HCT116 (cell line): ENCODE data around the gene PRSS27. TPM values are rescaled to one million over a fixed set of nuclear protein-coding genes. Genes with fewer than 3 reads are reported as not detected.

Source experiments
- ATAC-seq: fragments of 200-7000 bp; cut with Tn5 transposase; 2 replicates; pipeline ENCODE4 v1.9.1; 2020; ENCODE audit warnings: mild to moderate bottlenecking, moderate library complexity
- BruUV-seq: library from RNA; stranded (reverse); fragments of 400-500 nt; replicated peaks from 2 replicates; lab custom pipeline; 2021; lab: Mats Ljungman, UMichigan
- CTCF ChIA-PET: fragments of 300-600 bp; sonication (Branson Sonifier 250); formaldehyde crosslinking; loops from one replicate; lab custom pipeline; 2021; ENCODE audit warnings: antibody characterized with exemption; lab: Charles Lee
- POLR2A ChIA-PET: fragments of 300-600, 350-600 bp; sonication (Branson Sonifier 250); formaldehyde crosslinking; loops from one replicate; lab custom pipeline; 2021; ENCODE audit warnings: antibody characterized with exemption; lab: Charles Lee
- RAD21 ChIA-PET, 2 experiments: fragments of 300-600 bp; sonication (Branson Sonifier 250); formaldehyde crosslinking; loops; one replicate each; lab custom pipeline; 2023; ENCODE audit warnings: low total read pairs in 2 of 2; ENCODE audit not compliant: uncharacterized antibody in 2 of 2, unreplicated experiment in 2 of 2, low non-redundant PET in 1 of 2; lab: Charles Lee
- DNase-seq: peaks from one replicate; pipeline ENCODE4 v3.0.0-alpha.2; 2010; ENCODE audit warnings: low read depth, low spot score
- H2AFZ ChIP-seq: fragments of 200-600 bp; shearing (Covaris generic), sonication (generic); 2 replicates; pipeline ENCODE4 v1.6.1; 2017; ENCODE audit warnings: low read depth, mixed run types, mixed read lengths, antibody characterized with exemption, low read length; ENCODE audit not compliant: poor library complexity, severe bottlenecking
- H3K27ac ChIP-seq: 2 replicates; pipeline ENCODE4 v1.5.1; 2012; ENCODE audit warnings: low read depth, low read length
- H3K27me3 ChIP-seq: fragments of 200-600 bp; sonication (generic); 2 replicates; pipeline ENCODE4 v1.6.1; 2016; ENCODE audit warnings: mixed run types, low read length, mixed read lengths; ENCODE audit not compliant: insufficient read depth
- H3K36me3 ChIP-seq, 2 experiments: fragments of 200-500 bp in 1 of 2; fragments of 200-600 bp in 1 of 2; sonication (Bioruptor generic) in 1 of 2; sonication (generic) in 1 of 2; 2 replicates each; pipeline versions ENCODE4 v1.5.1 to v1.6.1; 2014 to 2016; ENCODE audit warnings: low read length in 2 of 2, inconsistent platforms in 1 of 2, mixed read lengths in 1 of 2, mixed run types in 1 of 2; ENCODE audit not compliant: insufficient read depth in 2 of 2, control insufficient read depth in 1 of 2
- H3K4me1 ChIP-seq, 2 experiments: fragments of 200-600 bp in 1 of 2; sonication (generic) in 1 of 2; 2 replicates each; pipeline versions ENCODE4 v1.5.1 to v1.6.1; 2012 to 2017; ENCODE audit warnings: low read length in 2 of 2, inconsistent platforms in 1 of 2, mild to moderate bottlenecking in 1 of 2, mixed read lengths in 1 of 2, mixed run types in 1 of 2, moderate library complexity in 1 of 2; ENCODE audit not compliant: insufficient read depth in 2 of 2, control insufficient read depth in 1 of 2
- H3K4me2 ChIP-seq: fragments of 200-600 bp; sonication (generic); 2 replicates; pipeline ENCODE4 v1.6.1; 2017; ENCODE audit warnings: mixed run types, low read length, mixed read lengths
- H3K4me3 ChIP-seq, 2 experiments: fragments of 200-600 bp in 1 of 2; sonication (generic) in 1 of 2; replicated peaks in 1 of 2; 2 replicates each; pipeline ENCODE4 v1.5.1; 2011 to 2016; ENCODE audit warnings: low read length in 2 of 2, control low read depth in 1 of 2, low read depth in 1 of 2, mild to moderate bottlenecking in 1 of 2, mixed read lengths in 1 of 2, mixed run types in 1 of 2
- H3K79me2 ChIP-seq: fragments of 200-600 bp; sonication (generic); 2 replicates; pipeline ENCODE4 v1.6.1; 2017; ENCODE audit warnings: mild to moderate bottlenecking, mixed run types, low read length, moderate library complexity, mixed read lengths; ENCODE audit not compliant: insufficient read depth
- H3K9ac ChIP-seq: fragments of 200-600 bp; sonication (generic); 2 replicates; pipeline ENCODE4 v1.6.1; 2016; ENCODE audit warnings: low read length, mixed read lengths
- H3K9me2 ChIP-seq: fragments of 200-600 bp; sonication (generic), shearing (Covaris generic); 2 replicates; pipeline ENCODE4 v1.6.1; 2017; ENCODE audit warnings: mixed run types, mild to moderate bottlenecking, moderate library complexity; ENCODE audit not compliant: insufficient read depth
- H3K9me3 ChIP-seq, 2 experiments: fragments of 200-500 bp in 1 of 2; fragments of 200-600 bp in 1 of 2; sonication (Bioruptor generic) in 1 of 2; sonication (generic) in 1 of 2; 2 replicates each; pipeline ENCODE4 v1.6.1; 2014 to 2017; ENCODE audit warnings: low read length in 2 of 2, mixed read lengths in 2 of 2, inconsistent platforms in 1 of 2, low read depth in 1 of 2, mild to moderate bottlenecking in 1 of 2, mixed run types in 1 of 2, moderate library complexity in 1 of 2; ENCODE audit not compliant: control insufficient read depth in 1 of 2, insufficient read depth in 1 of 2
- H4K20me1 ChIP-seq: fragments of 200-600 bp; sonication (generic), shearing (Covaris generic); 2 replicates; pipeline ENCODE4 v1.6.1; 2017; ENCODE audit warnings: mixed run types, mild to moderate bottlenecking, moderate library complexity; ENCODE audit not compliant: insufficient read depth
- ATF3 ChIP-seq: IDR thresholded peaks from 2 replicates; pipeline ENCODE4 v1.6.1; 2012
- CBX3 ChIP-seq: IDR thresholded peaks from 2 replicates; pipeline ENCODE4 v1.6.1; 2012; ENCODE audit warnings: low read depth
- CEBPB ChIP-seq: IDR thresholded peaks from 2 replicates; pipeline ENCODE4 v1.6.1; 2012; ENCODE audit warnings: low read depth
- EGR1 ChIP-seq: IDR thresholded peaks from 2 replicates; pipeline ENCODE4 v1.6.1; 2012; ENCODE audit warnings: low read depth
- ELF1 ChIP-seq: IDR thresholded peaks from 2 replicates; pipeline ENCODE4 v1.6.1; 2012; ENCODE audit warnings: low read depth, borderline replicate concordance
- POLR2A ChIP-seq: IDR thresholded peaks from 2 replicates; pipeline ENCODE4 v1.7.0; 2011; ENCODE audit warnings: borderline replicate concordance; ENCODE audit not compliant: insufficient read depth, insufficient read length; ENCODE audit errors: extremely low read depth
- POLR2AphosphoS5 ChIP-seq: IDR thresholded peaks from 2 replicates; pipeline ENCODE4 v1.6.1; 2011; ENCODE audit warnings: mild to moderate bottlenecking, low read depth, low read length, moderate library complexity
- SIN3A ChIP-seq: IDR thresholded peaks from 2 replicates; pipeline ENCODE4 v1.6.1; 2012; ENCODE audit warnings: low read depth
- SP1 ChIP-seq: IDR thresholded peaks from 2 replicates; pipeline ENCODE4 v1.6.1; 2012; ENCODE audit warnings: low read depth
- SRF ChIP-seq: IDR thresholded peaks from 2 replicates; pipeline ENCODE4 v1.6.1; 2012; ENCODE audit warnings: low read depth
- TCF7L2 ChIP-seq: IDR thresholded peaks from 2 replicates; pipeline ENCODE4 v1.7.0; 2011; ENCODE audit warnings: borderline replicate concordance, inconsistent platforms; ENCODE audit not compliant: insufficient read depth, insufficient read length; ENCODE audit errors: extremely low read depth
- YY1 ChIP-seq: IDR thresholded peaks from 2 replicates; pipeline ENCODE4 v1.6.1; 2011; ENCODE audit warnings: low read length, low read depth, moderate library complexity, mild to moderate bottlenecking; ENCODE audit not compliant: insufficient replicate concordance; ENCODE audit errors: extremely low read depth
- ZFX ChIP-seq: fragments of 450-650 bp; IDR thresholded peaks from 2 replicates; pipeline ENCODE4 v1.6.1; 2017
- ZNF274 ChIP-seq: fragments of 200-500 bp; sonication (Bioruptor generic); IDR thresholded peaks from 2 replicates; pipeline ENCODE4 v1.6.1; 2014; ENCODE audit warnings: mild to moderate bottlenecking, low read depth, low read length, inconsistent platforms
- intact Hi-C: fragments of 100-400 bp; cut with micrococcal nuclease; formaldehyde crosslinking; loops from 2 replicates; pipeline ENCODE4 v1.10.0; 2022
- total RNA-seq: library from RNA; stranded (reverse); gene quantifications from one replicate; pipeline ENCODE4 v1.2.1, GENCODE V29; 2021; ENCODE audit not compliant: unreplicated experiment
- TF ChIP-seq, protein P1 (sequence below): IDR thresholded peaks from 2 replicates; pipeline ENCODE4 v1.6.1; 2011; ENCODE audit warnings: mild to moderate bottlenecking, low read length, moderate library complexity; ENCODE audit not compliant: insufficient replicate concordance; ENCODE audit errors: extremely low read depth
- TF ChIP-seq, protein P2 (sequence below), 3 experiments: fragments of 200-600 bp in 1 of 3; sonication (generic) in 1 of 3; IDR thresholded peaks in 2 of 3; conservative IDR thresholded peaks in 1 of 3; 2 replicates each; pipeline ENCODE4 v1.5.1; 2012 to 2017; ENCODE audit warnings: low read depth in 2 of 3, low read length in 2 of 3, antibody characterized with exemption in 1 of 3, borderline replicate concordance in 1 of 3, control low read depth in 1 of 3, mild to moderate bottlenecking in 1 of 3, mixed read lengths in 1 of 3, mixed run types in 1 of 3, moderate library complexity in 1 of 3; ENCODE audit not compliant: insufficient read depth in 1 of 3
- TF ChIP-seq, protein P3 (sequence below): IDR thresholded peaks from 2 replicates; pipeline ENCODE4 v1.6.1; 2012

The PRSS27 gene
- total RNA-seq, 1 experiment from 2014 or later, result 3.3 TPM

DNA sequence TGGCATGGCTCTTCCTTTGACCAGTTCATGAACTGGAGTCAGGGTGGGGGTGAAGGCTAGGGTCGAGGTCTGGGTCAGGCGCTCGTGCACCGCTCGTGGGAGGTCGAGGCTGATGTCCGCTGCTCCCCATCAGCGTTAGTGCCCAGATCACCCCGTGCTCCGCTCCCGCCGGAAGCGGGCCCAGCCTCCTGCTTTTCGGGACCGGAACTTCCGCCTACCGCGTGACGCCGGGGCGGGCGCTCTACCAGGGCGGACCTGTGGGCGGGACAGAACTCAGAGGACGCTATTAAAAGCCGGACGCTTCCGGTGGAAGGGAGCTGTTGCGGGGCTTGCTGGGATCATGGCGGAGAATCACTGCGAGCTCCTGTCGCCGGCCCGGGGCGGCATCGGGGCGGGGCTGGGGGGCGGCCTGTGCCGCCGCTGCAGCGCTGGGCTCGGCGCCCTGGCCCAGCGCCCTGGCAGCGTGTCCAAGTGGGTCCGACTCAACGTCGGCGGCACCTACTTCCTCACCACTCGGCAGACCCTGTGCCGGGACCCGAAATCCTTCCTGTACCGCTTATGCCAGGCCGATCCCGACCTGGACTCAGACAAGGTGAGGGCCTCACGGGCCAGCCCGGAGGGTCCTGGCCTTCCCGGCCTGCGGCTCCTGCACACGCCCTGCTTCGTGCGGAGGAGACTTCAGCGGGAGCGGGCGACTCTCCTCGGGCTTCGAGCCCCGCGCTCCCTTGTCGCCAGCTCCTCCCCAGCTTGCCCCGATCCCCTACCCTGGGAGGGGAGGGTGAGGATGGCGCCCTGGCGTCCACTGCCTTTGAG is 37.6 kb downstream of the PRSS27 start, which contains the start of gene KCTD5:
Gene KCTD5, plus strand, starts transcription at position 315 of the 813 bp plus-strand sequence. Its CDS starts 26 bp downstream, at position 341.
- Histone ChIP-seq H3K4me2 (peak within 1 kb of the TSS; percentile 66), H3K4me3 (peak within 1 kb of the TSS; percentile 83 to 99), H3K4me1 (peaks cover 8 to 35% of the 10 kb centered on the region in 2 experiments), H3K9me3 (no peaks in the 10 kb centered on the region), H3K79me2 (peaks cover 50% of the 10 kb centered on the region), H2AFZ (no peak within 1 kb of the TSS), H3K27me3 (no peaks in the 10 kb centered on the region), H3K27ac (peak within 1 kb of the TSS; percentile 86), H3K9me2 (no peaks in the 10 kb centered on the region), H3K9ac (peak within 1 kb of the TSS; percentile 73), H3K36me3 (no peaks in the 10 kb centered on the region), H4K20me1 (no peaks in the 10 kb centered on the region)
- ChIA-PET RAD21 (interaction anchor here in 1 of 2 experiments (0.6 kb wide), 1 partner anchor 70 kb away, joined by 3 read pairs; the partner anchor contains the start of gene SRRM2), CTCF (no interaction called here), POLR2A (interaction anchor here (0.6 to 1.4 kb wide), 7 partner anchors 9 to 186 kb away, joined by 3 to 8 read pairs (median 3); partner anchors contain the start of gene PRSS27)
- DNase-seq (peak; percentile 93), ATAC-seq (peak; percentile 87)
- TF ChIP-seq ELF1 (peak; percentile 88; the same call in 1 of the 2 replicates), ZNF274 (no peak), ATF3 (no peak), SIN3A (peak; percentile 83), YY1 (peak; percentile 94), CEBPB (no peak), EGR1 (peak; percentile 81), POLR2A (peak; percentile 92), SP1 (peak; percentile 96), CBX3 (peak; percentile 99), SRF (peak; percentile 90), POLR2AphosphoS5 (no peak; the same call in none of the 2 replicates), TCF7L2 (peak; percentile 51), ZFX (peak; percentile 77)
- TF ChIP-seq, protein P1, sequence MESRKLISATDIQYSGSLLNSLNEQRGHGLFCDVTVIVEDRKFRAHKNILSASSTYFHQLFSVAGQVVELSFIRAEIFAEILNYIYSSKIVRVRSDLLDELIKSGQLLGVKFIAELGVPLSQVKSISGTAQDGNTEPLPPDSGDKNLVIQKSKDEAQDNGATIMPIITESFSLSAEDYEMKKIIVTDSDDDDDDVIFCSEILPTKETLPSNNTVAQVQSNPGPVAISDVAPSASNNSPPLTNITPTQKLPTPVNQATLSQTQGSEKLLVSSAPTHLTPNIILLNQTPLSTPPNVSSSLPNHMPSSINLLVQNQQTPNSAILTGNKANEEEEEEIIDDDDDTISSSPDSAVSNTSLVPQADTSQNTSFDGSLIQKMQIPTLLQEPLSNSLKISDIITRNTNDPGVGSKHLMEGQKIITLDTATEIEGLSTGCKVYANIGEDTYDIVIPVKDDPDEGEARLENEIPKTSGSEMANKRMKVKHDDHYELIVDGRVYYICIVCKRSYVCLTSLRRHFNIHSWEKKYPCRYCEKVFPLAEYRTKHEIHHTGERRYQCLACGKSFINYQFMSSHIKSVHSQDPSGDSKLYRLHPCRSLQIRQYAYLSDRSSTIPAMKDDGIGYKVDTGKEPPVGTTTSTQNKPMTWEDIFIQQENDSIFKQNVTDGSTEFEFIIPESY, result peak; percentile 26
- TF ChIP-seq, protein P2, sequence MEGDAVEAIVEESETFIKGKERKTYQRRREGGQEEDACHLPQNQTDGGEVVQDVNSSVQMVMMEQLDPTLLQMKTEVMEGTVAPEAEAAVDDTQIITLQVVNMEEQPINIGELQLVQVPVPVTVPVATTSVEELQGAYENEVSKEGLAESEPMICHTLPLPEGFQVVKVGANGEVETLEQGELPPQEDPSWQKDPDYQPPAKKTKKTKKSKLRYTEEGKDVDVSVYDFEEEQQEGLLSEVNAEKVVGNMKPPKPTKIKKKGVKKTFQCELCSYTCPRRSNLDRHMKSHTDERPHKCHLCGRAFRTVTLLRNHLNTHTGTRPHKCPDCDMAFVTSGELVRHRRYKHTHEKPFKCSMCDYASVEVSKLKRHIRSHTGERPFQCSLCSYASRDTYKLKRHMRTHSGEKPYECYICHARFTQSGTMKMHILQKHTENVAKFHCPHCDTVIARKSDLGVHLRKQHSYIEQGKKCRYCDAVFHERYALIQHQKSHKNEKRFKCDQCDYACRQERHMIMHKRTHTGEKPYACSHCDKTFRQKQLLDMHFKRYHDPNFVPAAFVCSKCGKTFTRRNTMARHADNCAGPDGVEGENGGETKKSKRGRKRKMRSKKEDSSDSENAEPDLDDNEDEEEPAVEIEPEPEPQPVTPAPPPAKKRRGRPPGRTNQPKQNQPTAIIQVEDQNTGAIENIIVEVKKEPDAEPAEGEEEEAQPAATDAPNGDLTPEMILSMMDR (IDR thresholded peaks at IDR 0.05 in 2 of 3, conservative IDR thresholded peaks at IDR 0.05 in 1 of 3; ENCODE audit: borderline replicate concordance in 1 of 3, insufficient read depth in 1 of 3, low read depth in 2 of 3, low read length in 2 of 3), result no peak
- TF ChIP-seq, protein P3, sequence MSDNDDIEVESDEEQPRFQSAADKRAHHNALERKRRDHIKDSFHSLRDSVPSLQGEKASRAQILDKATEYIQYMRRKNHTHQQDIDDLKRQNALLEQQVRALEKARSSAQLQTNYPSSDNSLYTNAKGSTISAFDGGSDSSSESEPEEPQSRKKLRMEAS, result peak; percentile 97
- BruUV-seq, result no TSS peak
- intact Hi-C loops, result loop anchor here (2.0 kb wide), 1 partner anchor 38 kb away; the partner anchor contains the start of gene PRSS27
